HG03039 (cell line): Measurements from ENCODE around the gene MYLK.

Experiments
- ATAC-seq: cut with Tn5 transposase; IDR thresholded peaks from one replicate; pipeline ENCODE4 v1.9.1; 2021; ENCODE audit warnings: mild to moderate bottlenecking, moderate library complexity; ENCODE audit not compliant: unreplicated experiment

Gene MYLK

DNA sequence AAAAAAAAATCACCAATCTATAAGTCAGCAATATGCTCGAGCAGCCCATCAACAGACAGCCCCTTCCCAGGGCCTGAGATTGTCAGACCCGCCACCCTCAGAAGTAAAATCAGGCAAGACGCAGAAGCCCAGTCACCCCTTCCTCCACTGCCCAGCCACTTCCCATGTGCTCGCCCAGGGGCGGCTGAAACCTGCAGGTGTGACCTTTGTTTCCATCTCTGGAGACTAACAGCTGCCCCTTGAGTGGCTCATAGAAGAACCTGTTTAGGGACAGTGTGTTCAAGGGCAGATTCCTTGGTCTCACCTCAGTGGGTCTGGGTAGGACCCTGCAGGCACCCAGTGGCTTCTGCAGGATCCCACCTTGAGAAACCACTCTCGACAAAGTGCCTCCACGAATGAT, 105.6 kb downstream of the MYLK start:
- no peak for ATAC-seq

- no peak for ATAC-seq
These were observed 107.9 kb downstream of the MYLK start for GRCh38 chr3:123776071-123776782.

DNA sequence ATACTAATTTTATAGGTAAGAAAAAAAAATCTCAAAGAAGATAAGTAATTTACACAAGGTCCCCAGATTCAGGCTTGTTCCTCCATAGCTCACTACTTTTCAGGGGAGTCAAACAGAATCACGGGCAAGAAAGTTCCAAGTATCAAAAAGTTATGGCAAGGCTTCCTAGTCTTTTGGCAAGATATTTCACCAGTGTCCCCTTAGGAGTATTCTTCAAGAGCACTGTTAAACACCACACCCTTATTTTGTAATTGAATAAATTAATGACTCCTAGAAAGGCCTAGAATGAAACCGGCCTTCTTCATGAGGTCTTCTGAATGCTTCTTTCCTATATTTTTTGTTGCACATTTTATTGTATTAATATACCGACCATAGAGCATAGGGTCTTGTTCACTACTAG, 109.7 kb downstream of the MYLK start:
- ATAC-seq, result no peak

- ATAC-seq, result no peak
These were observed 110.3 kb downstream of the MYLK start for GRCh38 chr3:123773681-123774431.

DNA sequence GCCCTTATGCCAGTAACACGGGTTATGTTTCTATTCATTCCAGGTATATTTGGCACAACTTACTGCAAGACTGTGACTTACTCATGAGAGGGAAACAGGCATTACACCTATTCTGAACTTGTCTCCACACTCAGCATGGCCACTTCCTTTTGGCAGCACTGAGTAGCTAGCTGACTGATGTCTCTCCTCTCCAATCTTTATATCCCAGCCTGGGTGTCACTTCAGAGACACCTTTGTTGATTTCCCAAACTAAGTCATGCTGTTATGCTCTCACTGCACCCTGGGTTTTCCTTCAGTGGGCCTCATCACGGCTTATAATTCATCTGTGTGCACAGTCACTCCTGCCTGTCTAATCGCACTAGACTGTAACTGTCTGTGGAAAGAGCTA, 114.8 kb downstream of the MYLK start:
- no peak for ATAC-seq

- ATAC-seq, result no peak
These were observed 115.4 kb downstream of the MYLK start for GRCh38 chr3:123768480-123769355.

GRCh38 chr3:123767564-123768292, 116.4 kb downstream of the MYLK start:
- no peak for ATAC-seq

DNA sequence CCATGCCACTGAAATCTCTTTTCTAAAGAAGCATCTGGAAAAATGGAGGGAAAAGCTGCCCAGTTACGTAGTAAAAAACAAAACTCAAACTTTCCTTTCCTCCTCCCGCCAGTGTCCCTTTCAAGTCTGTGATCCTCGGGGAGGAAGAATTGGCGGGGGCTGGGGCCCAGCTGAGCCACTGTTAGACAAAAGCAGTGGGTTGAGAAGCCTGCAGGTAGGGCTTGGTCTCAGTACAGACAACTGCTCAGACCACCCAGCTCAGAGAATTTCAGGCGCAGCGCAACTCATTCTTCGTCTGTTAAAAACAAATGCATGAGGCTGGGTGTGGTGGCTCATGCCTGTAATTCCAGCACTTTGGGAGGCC, 117.1 kb downstream of the MYLK start:
- no peak for ATAC-seq

DNA sequence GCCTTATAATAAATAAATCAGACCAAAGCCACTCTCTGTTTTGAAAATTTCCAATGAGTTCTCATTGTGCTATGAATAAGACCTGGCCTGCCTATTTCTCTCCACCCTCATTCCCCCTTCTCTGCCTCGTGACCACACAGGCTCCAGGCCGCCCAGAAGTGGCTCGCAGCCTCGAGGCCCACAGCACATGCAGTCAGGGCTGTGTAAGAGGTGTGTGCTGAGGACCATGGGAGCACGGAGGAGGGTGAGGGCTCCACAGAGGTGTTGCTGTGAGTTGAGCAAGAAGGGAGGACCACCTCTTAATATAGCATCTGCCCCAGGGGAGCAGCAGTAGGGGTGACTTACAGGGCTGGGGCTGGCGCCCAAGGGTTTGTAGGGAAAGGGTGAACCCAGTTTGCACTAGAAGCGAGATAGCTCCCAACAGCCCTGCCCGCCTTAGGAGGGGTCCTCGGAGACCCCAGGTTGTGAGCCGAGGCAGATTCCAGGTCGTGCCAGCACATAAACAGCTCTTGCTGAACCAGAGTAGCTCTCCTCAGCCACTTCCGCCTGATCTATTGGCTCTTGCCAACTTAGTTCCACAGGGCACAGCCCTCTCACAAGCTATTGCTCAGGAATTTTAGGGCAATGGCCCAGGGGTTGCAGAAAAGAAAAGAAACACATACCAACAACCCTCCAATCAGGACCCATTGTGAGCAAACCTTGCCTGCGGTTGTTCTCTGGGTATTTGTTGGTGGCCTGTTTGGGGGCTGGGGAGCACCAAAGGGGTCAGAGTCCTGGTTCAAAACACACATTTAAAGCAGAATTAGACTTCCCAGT, 117.7 kb downstream of the MYLK start:
- no peak for ATAC-seq

GRCh38 chr3:123765475-123766128, 118.5 kb downstream of the MYLK start:
- ATAC-seq, result no peak

- ATAC-seq, result no peak
These were observed 119.5 kb downstream of the MYLK start for GRCh38 chr3:123764647-123765046.

DNA sequence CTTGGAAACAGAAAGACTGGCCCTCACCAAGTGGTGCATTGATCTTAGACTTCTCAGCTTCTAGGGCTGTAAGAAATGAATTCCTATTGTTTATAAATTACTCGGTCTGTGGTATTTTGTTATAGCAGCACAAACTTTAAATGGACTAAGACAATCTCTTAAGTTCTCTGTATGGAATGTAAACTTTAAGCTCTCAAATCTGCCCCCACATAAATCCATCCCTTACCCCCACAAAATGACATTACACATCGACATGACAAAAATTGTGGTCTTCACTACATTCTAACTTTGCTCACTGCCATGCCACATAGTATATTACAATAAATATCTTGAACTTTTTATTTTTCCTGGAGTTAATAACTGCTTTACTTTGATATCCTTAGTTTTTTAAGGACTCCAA, 121.3 kb downstream of the MYLK start:
- ATAC-seq, result no peak

GRCh38 chr3:123760817-123761216, 123.3 kb downstream of the MYLK start:
- no peak for ATAC-seq

- no peak for ATAC-seq
These were observed 124.3 kb downstream of the MYLK start for GRCh38 chr3:123759871-123760270.

DNA sequence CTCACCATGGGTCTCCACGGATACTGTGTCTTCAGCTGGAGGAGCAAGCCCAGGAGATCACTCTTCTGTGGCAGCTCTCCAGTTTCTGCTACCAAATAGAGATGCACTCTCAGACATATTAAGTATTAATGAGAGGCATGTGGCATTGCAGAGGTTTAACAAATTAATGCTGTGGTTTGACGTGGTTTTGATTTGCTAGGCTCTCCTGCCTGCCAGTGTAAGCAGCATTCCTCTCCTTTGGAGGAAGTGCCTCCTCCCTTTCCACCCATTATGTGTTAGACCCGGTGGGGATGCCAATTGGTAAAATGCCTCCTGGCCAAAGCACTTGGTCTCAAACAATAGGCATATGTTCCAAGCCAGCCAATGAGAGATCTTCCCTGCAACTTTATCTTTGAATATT, 124.8 kb downstream of the MYLK start:
- no peak for ATAC-seq

- no peak for ATAC-seq
These were observed 126.0 kb downstream of the MYLK start for GRCh38 chr3:123758081-123758564.

DNA sequence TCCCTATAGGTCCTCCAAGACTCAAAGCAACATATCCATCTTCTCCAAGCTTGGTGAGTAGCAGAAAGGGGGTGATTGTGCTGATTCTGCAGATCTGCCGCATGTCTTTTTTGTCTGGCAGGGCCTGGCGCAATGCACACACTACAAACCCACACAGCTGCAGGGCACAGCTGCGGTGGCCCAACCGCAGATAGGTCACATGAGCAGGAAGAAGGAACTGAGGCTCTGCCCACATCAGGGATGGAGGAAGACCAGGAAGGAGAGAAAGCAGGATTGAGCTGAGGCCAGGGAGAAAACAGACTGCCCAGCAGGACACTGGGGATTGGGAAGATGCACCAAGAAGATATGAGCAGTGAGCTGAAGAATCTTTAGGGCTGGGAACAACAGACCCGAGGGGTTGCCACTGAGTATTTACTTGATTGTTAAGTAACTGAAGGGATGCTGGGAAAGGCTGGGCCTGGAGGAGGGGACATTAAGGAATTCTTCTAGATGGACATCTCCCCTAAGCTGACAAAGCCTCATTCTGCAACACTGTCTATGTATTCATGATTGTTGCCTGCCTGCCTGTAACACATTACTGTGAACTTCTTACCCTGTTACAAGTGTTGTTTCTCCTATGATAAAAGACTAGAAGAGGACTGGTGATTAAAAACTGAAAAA, 126.7 kb downstream of the MYLK start:
- ATAC-seq, result no peak

DNA sequence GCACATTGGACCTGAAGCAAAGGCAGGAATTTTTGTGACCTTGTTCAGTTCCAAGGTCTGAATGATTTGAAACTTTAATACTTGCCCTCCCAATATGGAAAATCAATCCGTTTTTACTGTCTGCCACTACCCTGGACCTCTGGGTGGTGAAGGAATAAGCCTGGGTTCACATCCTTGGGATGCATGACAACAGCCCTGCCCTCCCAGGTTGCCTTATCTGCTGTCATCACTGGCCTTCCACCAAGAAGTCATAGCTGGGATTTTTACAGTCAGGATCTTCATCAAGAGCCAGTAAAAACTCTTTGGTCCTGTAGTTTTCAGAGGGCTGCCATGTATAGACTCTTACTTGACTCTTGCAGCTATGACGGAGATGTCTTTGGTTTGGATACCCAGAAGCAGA, 128.6 kb downstream of the MYLK start:
- ATAC-seq, result no peak

DNA sequence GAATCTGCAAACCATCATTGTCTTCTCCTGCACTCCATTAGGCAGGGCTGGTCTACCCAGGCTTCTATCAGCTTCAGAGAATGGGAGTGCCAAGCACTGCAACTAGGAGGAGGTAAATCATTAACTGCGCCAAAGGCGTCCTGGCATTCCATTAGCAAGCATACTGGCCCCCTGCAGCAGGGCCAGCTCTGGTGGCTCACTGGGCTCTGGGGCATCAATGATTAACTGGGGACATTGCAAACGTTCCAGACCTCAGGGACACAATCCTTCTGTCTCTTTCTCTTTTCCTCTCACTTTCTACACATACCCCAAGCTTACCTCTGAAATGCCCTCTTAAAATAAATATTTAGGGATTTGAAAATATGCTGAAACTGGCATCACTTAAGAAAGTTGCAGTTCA, 129.0 kb downstream of the MYLK start:
- ATAC-seq, result no peak
